Activated CD4-positive, alpha-beta T cell treated with anti-CD3 and anti-CD28 coated beads for 1 hour (primary cell): ENCODE results near the gene PAQR5.

ENCODE experiments used
- DNase-seq: peaks from one replicate; pipeline ENCODE4 v3.0.0-alpha.2; 2020

Gene PAQR5

DNA sequence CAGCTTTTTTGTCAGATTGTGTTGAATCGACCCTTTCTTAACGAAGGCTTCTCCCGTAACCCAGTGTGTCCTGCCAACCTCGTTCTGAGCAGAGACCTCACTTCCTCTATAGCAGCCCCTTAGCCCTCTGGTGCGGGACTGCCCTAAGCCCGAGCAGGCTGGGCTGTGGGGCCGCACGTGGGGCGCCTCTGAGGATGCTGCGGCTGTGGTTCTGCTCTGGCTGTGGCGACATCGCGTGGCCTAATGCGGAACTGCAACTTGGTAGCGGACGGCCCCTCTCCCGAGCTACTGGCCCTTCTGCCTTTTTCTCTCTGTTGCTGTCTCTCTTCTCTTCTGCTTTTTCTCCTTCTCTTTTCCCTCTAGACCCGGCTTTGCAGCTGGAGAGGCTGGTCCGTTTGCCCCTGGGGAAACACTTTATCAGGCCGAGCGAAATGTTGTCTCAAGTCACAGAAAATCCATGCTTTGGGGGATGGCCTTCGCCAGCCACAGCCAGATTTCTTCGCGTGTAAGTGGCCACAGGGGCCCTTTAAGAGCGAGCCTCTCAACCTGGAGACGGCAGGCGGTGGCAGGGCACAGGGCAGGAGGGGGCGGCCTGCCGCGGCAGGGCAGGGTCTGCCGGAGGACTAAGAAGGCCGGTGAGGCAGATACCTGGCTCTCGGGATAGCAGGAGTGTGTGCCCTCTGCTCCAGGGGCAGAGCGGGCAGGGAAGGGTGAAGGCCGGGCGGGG, 96.0 kb downstream of the PAQR5 start:
- peak; percentile 72 for DNase-seq

- DNase-seq, result no peak
Observed at GRCh38 chr15:69395460-69395859, 96.7 kb downstream of the PAQR5 start.

DNA sequence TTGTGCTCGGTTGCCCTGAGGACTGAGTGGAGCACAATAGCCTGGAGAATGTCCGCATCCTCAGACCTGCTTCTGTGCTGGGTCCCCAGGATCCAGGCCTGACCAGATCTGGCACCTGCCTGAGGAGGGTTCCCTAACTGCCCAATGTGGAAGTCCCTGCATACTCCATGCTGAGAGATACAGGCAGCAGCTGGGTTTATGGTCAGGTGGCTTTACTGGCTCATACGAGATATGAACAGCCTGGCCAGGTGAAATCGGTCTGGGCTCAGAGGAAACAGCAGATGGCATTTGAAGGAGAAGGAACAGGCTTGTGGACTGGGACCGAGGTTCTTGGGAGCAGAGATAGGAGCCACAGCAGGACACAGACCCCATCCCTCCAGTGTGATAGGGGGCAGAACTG, 97.3 kb downstream of the PAQR5 start:
- no peak for DNase-seq

- no peak for DNase-seq
Observed at GRCh38 chr15:69398491-69398891, 99.8 kb downstream of the PAQR5 start.

DNA sequence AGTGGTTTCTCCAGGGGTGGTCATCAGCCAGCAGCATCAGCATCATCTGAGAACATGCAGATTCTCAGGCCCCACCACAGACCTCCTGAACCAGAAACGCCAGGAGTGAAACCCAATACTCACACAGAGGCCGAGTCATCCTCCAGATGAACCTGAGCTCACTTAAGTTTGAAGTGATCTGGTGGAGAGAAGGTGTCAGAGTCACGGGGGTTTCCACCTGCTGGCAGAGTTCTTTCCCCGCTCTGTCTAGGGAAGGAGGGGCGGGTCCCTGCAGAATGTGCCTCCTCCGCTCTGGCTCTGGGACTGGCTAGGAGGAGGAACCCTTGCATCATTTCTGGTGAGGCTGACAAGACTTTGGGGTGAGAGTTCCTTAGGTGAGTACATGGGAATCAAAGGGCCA, 102.1 kb downstream of the PAQR5 start:
- DNase-seq, result no peak

GRCh38 chr15:69402816-69403215, 104.1 kb downstream of the PAQR5 start:
- no peak for DNase-seq

- no peak for DNase-seq
Observed at GRCh38 chr15:69403594-69403993, 104.9 kb downstream of the PAQR5 start.

- DNase-seq, result no peak
Observed at GRCh38 chr15:69405110-69405509, 106.4 kb downstream of the PAQR5 start.

GRCh38 chr15:69407719-69408400, 109.1 kb downstream of the PAQR5 start:
- DNase-seq, result no peak

- DNase-seq, result no peak
Observed at GRCh38 chr15:69408841-69409240, 110.1 kb downstream of the PAQR5 start.

DNA sequence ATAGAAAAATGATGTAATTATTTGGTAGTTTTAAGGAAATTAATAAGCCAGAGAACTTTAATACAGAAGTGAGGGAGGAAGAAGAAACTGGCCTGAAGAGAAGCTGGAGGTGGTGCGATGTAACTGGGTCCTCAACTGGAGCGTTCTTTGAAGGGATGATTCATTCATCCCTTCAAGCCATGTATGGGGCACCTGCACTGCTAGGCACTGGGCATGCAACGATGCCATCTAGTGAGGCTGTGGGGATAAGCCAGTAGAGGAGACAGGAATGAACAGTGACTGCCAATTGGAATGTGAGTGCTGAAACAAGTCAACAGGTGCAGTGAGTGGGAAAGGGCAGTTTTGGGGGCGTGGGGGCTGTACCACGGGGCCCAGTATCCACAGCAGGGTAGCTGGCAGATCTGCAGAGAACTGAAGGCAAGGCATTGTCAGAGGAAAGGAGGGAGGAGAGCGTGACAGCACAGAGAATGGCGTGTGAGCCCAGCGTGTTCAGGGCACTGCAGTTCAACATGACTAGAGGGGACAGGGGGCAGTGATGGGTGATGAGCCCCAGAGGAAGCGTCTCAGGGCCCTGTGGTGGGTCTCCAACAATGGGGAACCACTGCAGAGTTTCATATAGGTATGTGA, 111.6 kb downstream of the PAQR5 start:
- no peak for DNase-seq

- no peak for DNase-seq
Observed at GRCh38 chr15:69412274-69412673, 113.6 kb downstream of the PAQR5 start.

DNA sequence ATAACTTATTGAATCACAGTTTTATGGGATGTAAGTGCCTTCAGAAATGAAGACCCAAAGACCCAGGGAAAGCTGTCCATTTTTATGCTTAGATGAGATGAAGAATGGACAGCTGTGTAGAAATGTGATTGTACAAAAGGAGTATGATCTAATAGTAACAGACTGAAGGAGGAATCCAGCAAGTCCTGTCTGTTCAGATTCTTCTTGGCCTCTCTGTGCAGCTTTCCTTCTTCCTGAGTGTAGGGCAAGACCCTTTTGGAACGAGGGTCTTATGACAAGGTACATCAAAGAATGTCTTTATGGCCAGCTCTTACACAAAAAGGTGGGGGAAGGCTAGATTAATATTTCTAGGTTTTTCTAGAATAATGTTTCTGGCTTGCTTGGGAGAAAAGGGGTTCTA, 114.0 kb downstream of the PAQR5 start:
- no peak for DNase-seq

- peak; percentile 88 for DNase-seq
Observed at GRCh38 chr15:69413822-69414700, 115.3 kb downstream of the PAQR5 start, which contains the start of gene KIF23. Gene KIF23 (plus strand): TSS chr15:69414349. CDS start chr15:69414466, 117 bp downstream.

GRCh38 chr15:69414701-69415167, 116.0 kb downstream of the PAQR5 start:
- DNase-seq, result no peak

DNA sequence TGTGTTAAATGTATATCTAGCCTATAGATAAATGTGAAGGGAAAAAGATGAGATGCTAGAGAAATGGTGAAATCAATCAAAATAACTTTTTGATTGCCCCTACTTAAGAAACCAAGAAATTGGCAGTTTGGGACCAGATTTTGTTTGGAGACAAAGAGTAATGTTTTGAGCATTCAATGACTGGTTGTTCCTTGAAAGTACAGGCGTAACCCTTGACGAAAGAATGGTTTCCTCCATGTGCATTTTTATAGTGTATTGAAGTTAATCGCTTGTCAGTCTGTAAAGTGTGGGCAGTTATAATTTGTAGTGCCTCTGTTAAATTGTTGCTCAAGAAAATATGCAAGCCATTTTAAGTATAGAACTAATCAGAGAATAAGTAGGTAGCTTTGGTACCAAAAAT, 116.7 kb downstream of the PAQR5 start:
- DNase-seq, result no peak

- DNase-seq, result no peak
Observed at GRCh38 chr15:69417581-69417980, 118.9 kb downstream of the PAQR5 start.

DNA sequence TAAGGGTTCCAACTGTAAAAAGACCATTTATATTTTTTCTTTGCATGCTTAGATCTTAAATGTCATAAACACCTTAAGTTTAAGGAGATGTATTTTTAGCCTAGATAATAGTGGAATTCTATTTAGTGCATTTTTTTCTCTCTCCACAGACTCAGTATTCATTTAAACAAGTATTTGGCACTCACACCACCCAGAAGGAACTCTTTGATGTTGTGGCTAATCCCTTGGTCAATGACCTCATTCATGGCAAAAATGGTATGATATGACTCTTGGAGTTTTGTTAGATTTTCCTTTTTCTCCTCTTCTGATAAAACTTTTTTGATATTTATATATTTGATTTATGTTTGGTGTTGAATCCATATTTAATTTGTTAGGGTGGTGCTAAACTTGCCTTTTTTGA, 122.8 kb downstream of the PAQR5 start:
- DNase-seq, result no peak

DNA sequence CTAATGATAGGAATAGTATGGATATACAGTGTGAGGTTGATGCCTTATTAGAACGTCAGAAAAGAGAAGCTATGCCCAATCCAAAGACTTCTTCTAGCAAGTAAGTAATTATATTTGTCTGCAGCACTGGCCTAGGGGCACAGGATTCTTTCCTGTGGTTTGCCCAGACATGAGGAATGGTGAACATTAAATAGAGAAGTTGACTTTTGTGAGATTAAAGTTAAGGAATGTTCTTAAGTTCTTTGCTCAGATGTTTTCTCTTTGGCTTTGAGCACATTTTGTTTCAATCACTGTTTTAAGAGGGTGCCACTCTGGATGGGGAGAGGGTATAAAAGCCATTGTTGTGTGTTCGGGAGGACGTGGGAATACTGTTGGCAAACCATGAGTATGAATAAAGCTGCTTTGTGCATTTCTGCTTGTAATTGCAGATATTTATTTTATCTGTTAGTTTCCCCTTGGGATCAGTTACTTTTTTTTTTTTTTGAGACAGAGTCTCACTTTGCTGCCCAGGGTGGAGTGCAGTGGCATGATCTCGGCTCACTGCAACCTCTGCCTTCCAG, 123.7 kb downstream of the PAQR5 start:
- DNase-seq, result no peak

DNA sequence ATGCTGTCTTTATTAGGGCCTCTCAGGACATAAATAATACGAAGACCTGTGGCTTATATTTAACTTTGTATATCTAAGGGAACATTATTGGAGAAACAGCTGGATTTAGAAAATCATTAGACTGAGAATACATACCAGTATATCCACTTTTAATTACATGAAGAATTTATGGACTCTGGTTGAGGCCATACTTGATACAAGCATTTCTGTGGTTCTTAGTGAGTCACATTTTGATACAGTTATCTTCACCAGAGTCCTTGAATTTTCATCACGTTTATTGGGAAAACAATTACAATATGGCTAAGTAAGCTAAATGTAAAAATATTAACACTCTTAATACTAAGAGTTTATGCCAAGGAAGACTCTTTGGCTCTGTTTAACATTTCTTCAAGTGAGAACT, 125.3 kb downstream of the PAQR5 start:
- DNase-seq, result no peak

DNA sequence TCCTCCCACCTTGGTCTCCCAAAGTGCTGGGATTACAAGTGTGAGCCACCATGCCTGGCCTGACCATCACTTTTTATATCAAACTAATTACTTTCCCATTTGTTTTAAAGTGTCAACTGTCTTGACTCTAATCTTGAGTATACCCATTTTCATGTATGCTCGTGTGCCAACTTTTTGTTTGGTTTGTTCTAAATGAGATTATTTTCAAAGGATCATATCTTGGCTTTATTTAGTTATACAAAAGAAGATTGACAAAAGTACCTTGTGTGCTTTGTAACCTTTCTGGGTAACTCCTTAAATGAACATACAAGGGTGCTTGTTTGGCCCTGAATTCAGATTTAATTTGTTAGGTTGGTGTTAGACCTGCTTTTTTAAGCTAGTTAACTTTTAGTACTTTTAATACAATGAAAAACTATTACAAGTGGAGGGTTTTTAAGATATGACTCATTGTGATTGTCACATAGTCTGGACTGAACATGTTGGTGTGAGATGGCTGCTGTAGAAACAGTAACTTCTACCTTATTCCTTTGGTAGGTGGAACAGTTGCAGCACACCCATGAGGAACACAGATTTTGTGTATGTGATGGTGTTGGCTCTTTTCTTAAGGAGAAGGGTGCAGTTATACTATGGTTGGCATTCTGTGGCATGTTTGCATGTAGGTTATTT, 126.2 kb downstream of the PAQR5 start:
- DNase-seq, result no peak

- no peak for DNase-seq
Observed at GRCh38 chr15:69433831-69434230, 135.1 kb downstream of the PAQR5 start.
